HepG2 (cell line): ENCODE data around the gene SYT1. TPM values are rescaled to one million over a fixed set of nuclear protein-coding genes. Genes with fewer than 3 reads are reported as not detected.

Experiments
- ATAC-seq: fragments of 200-7000 bp; cut with Tn5 transposase; 3 replicates; pipeline ENCODE4 v1.9.1; 2020; ENCODE audit warnings: mild to moderate bottlenecking, moderate library complexity
- BruUV-seq: library from RNA; stranded (reverse); fragments of 400-500 nt; replicated peaks from 2 replicates; lab custom pipeline; 2021; lab: Mats Ljungman, UMichigan
- CTCF ChIA-PET: fragments of 300-600 bp; formaldehyde crosslinking; extraction: SDS; loops from one replicate; lab custom pipeline; 2021; ENCODE audit warnings: low total read pairs, inconsistent platforms, low intra/inter-chr PET ratio; lab: Yijun Ruan, JAX
- POLR2A ChIA-PET: fragments of 350-600 bp; sonication (Branson Sonifier 250); formaldehyde crosslinking; loops from one replicate; lab custom pipeline; 2020; ENCODE audit warnings: antibody characterized with exemption, inconsistent platforms; lab: Yijun Ruan, JAX
- DNase-seq: peaks from one replicate; pipeline ENCODE4 v3.0.0-alpha.2; 2015; ENCODE audit warnings: low spot score
- FAIRE-seq: peaks from 3 replicates; lab custom pipeline; 2011; peaks lifted over from hg19 to GRCh38; lab: Jason Lieb, UNC
- H2AFZ ChIP-seq: one replicate; pipeline ENCODE4 v1.6.1; 2011; ENCODE audit warnings: low read length, inconsistent platforms
- H3K27ac ChIP-seq: fragments of 300-600 bp; 3 replicates; pipeline ENCODE4 v1.8.0; 2011; ENCODE audit warnings: mixed run types, mild to moderate bottlenecking, mixed read lengths, low read length, inconsistent platforms; ENCODE audit not compliant: insufficient read depth; ENCODE audit errors: extremely low read length
- H3K27me3 ChIP-seq, 2 experiments: fragments of 200-600 bp in 1 of 2; 2 replicates in 1 of 2; 3 replicates in 1 of 2; pipeline versions ENCODE4 v1.6.0 to v1.8.0; 2011; ENCODE audit warnings: low read length in 2 of 2, mild to moderate bottlenecking in 2 of 2, moderate library complexity in 2 of 2, inconsistent platforms in 1 of 2; ENCODE audit not compliant: insufficient read depth in 2 of 2, control insufficient read depth in 1 of 2
- H3K36me3 ChIP-seq, 2 experiments: fragments of 200-600 bp in 1 of 2; replicated peaks in 1 of 2; 2 replicates in 1 of 2; 3 replicates in 1 of 2; pipeline versions ENCODE4 v1.5.1 to v1.8.0; 2011; ENCODE audit warnings: low read length in 2 of 2, inconsistent platforms in 1 of 2; ENCODE audit not compliant: insufficient read depth in 2 of 2, control insufficient read depth in 1 of 2
- H3K4me1 ChIP-seq: 2 replicates; pipeline ENCODE4 v1.5.1; 2012; ENCODE audit warnings: low read length, inconsistent platforms; ENCODE audit not compliant: insufficient read depth
- H3K4me2 ChIP-seq: 2 replicates; pipeline ENCODE4 v1.6.0; 2011; ENCODE audit warnings: low read depth, low read length, inconsistent platforms
- H3K4me3 ChIP-seq, 3 experiments: fragments of 200-600 bp in 1 of 3; sonication (generic), shearing (Covaris generic) in 1 of 3; replicated peaks in 1 of 3; 2 replicates each; pipeline ENCODE4 v1.5.1; 2011 to 2016; ENCODE audit warnings: low read length in 3 of 3, inconsistent platforms in 2 of 3, low read depth in 2 of 3, mild to moderate bottlenecking in 2 of 3, control low read depth in 1 of 3, mixed read lengths in 1 of 3; ENCODE audit not compliant: insufficient read depth in 1 of 3
- H3K79me2 ChIP-seq: one replicate; pipeline ENCODE4 v1.6.1; 2011; ENCODE audit warnings: low read length, inconsistent platforms; ENCODE audit not compliant: insufficient read depth
- H3K9ac ChIP-seq: 2 replicates; pipeline ENCODE4 v1.6.0; 2011; ENCODE audit warnings: mild to moderate bottlenecking, low read depth, low read length, inconsistent platforms; ENCODE audit not compliant: insufficient read depth
- H3K9me3 ChIP-seq: 2 replicates; pipeline ENCODE4 v1.5.1; 2012; ENCODE audit warnings: mild to moderate bottlenecking, low read length
- H4K20me1 ChIP-seq: 2 replicates; pipeline ENCODE4 v1.6.0; 2011; ENCODE audit warnings: inconsistent platforms, mild to moderate bottlenecking, low read length, moderate library complexity; ENCODE audit not compliant: insufficient read depth
- ARID4A ChIP-seq: sonication (generic); formaldehyde crosslinking; IDR thresholded peaks from 2 replicates; pipeline ENCODE4 v1.5.0; 2020; ENCODE audit warnings: mild to moderate bottlenecking, missing genetic modification reagents, borderline replicate concordance
- CREBL2 ChIP-seq: sonication (generic); formaldehyde crosslinking; IDR thresholded peaks from 2 replicates; pipeline ENCODE4 v1.8.1; 2023; ENCODE audit warnings: missing genetic modification reagents, mild to moderate bottlenecking, borderline replicate concordance
- ELF3 ChIP-seq: IDR thresholded peaks from 2 replicates; pipeline ENCODE4 v1.6.1; 2016; ENCODE audit warnings: missing genetic modification reagents, missing compliant biosample characterization
- GLI4 ChIP-seq: sonication (generic); formaldehyde crosslinking; IDR thresholded peaks from 2 replicates; pipeline ENCODE4 v1.5.1; 2020; ENCODE audit warnings: missing genetic modification reagents, mild to moderate bottlenecking, moderate library complexity, borderline replicate concordance
- NFIC ChIP-seq: IDR thresholded peaks from 2 replicates; pipeline ENCODE4 v1.6.1; 2012; ENCODE audit warnings: mild to moderate bottlenecking, low read length, inconsistent platforms
- NFKB2 ChIP-seq: sonication (generic); formaldehyde crosslinking; IDR thresholded peaks from 2 replicates; pipeline ENCODE4 v1.4.0; 2020; ENCODE audit warnings: missing genetic modification reagents, borderline replicate concordance
- POGK ChIP-seq: sonication (generic); formaldehyde crosslinking; conservative IDR thresholded peaks from 2 replicates; pipeline ENCODE4 v1.8.0; 2022; ENCODE audit warnings: mild to moderate bottlenecking, moderate library complexity, missing genetic modification reagents
- RARA ChIP-seq: IDR thresholded peaks from 2 replicates; pipeline ENCODE4 v1.6.1; 2016; ENCODE audit warnings: missing genetic modification reagents, missing compliant biosample characterization
- RBM39 ChIP-seq: fragments of 200-400 bp; formaldehyde crosslinking; IDR thresholded peaks from one replicate; pipeline ENCODE4 v1.6.1; 2018; ENCODE audit warnings: antibody characterized with exemption, mild to moderate bottlenecking, low read depth, low read length; ENCODE audit not compliant: poor library complexity, severe bottlenecking
- RCOR2 ChIP-seq: IDR thresholded peaks from 2 replicates; pipeline ENCODE4 v1.6.1; 2016; ENCODE audit warnings: missing biosample characterization, missing genetic modification reagents
- SNAPC4 ChIP-seq: sonication (generic); formaldehyde crosslinking; IDR thresholded peaks from 2 replicates; pipeline ENCODE4 v1.4.0; 2020; ENCODE audit warnings: mild to moderate bottlenecking, missing genetic modification reagents
- ZNF761 ChIP-seq: sonication (generic); formaldehyde crosslinking; conservative IDR thresholded peaks from 2 replicates; pipeline ENCODE4 v1.4.0; 2020; ENCODE audit warnings: mild to moderate bottlenecking, missing genetic modification reagents
- WGBS: methylation state at CpG from one replicate; pipeline ENCODE4 v1.1.6; 2017; ENCODE audit warnings: low lambda C conversion rate; 5-methylcytosine and 5-hydroxymethylcytosine counted together
- in situ Hi-C: cut with HindIII; loops from 2 replicates; pipeline ENCODE4 v1.10.0; 2017; ENCODE audit warnings: low pct_unique_long_range_greater_than_20kb; ENCODE audit not compliant: extremely low pct_ligation_motif_present
- intact Hi-C: fragments of 100-400 bp; cut with micrococcal nuclease; formaldehyde crosslinking; loops from one replicate; pipeline ENCODE4 v1.10.0; 2022; ENCODE audit not compliant: unreplicated experiment
- polyA plus RNA-seq, 8 experiments: library from polyadenylated mRNA; depleted of rRNA in 3 of 8; stranded (reverse) in 7 of 8; unstranded in 1 of 8; fragments of >200 nt; fragmentation: Illumina TruSeq in 4 of 8; extraction: Trizol in 4 of 8; gene quantifications; 2 replicates each; pipeline versions ENCODE4 v1.2.1 to v1.2.3, GENCODE V29; 2011 to 2016; ENCODE audit warnings: low read depth in 4 of 8, missing spikeins in 1 of 8, mixed read lengths in 1 of 8; ENCODE audit not compliant: insufficient read depth in 1 of 8
- total RNA-seq, 5 experiments: library from RNA; depleted of rRNA; stranded (reverse); fragments of >200 nt; fragmentation: Illumina TruSeq; extraction: Trizol; gene quantifications; 2 replicates each; pipeline ENCODE4 v1.2.3, GENCODE V29; 2016; ENCODE audit warnings: low read depth in 1 of 5

The SYT1 gene
- total and polyA plus RNA-seq, 2 of the 13 experiments (the other 11 are each of a cell fraction or from before 2014, with no cell fraction given): not detected

- no peak overlapping the region for H3K4me2 ChIP-seq
- no peaks in the 10 kb centered on the region for H3K4me1 ChIP-seq
- H3K9ac ChIP-seq: no peak overlapping the region
- ChIA-PET CTCF (no interaction called here), POLR2A (no interaction called here)
- no peaks in the 10 kb centered on the region for H4K20me1 ChIP-seq
- DNase-seq: no peak
- 0% methylated on average over 3 of the region's 3 CpGs for WGBS
- intact Hi-C loops (no loop called here), in situ Hi-C loops (no loop called here)
- no peak overlapping the region for H3K27ac ChIP-seq
- H3K4me3 ChIP-seq: no peak overlapping the region
- no peaks in the 10 kb centered on the region for H3K9me3 ChIP-seq
- no peak for ATAC-seq
- no peaks in the 10 kb centered on the region for H3K79me2 ChIP-seq
- no TSS peak for BruUV-seq
- no peaks in the 10 kb centered on the region for H3K27me3 ChIP-seq
- H3K36me3 ChIP-seq: no peaks in the 10 kb centered on the region
- FAIRE-seq: no peak
- H2AFZ ChIP-seq: no peak overlapping the region
- TF ChIP-seq RARA (CRISPR knock-in tag) (no peak), NFKB2 (CRISPR knock-in tag) (no peak), POGK (CRISPR knock-in tag) (no peak), GLI4 (CRISPR knock-in tag) (no peak), SNAPC4 (CRISPR knock-in tag) (no peak), RBM39 (no peak), RCOR2 (no peak), ELF3 (CRISPR knock-in tag) (no peak), CREBL2 (no peak), ARID4A (CRISPR knock-in tag) (no peak), NFIC (no peak), ZNF761 (no peak)
Observed at GRCh38 chr12:78977304-78977867, 112.8 kb downstream of the SYT1 start.
